GM12872 (cell line): ENCODE results near the gene SRPK1.

Experiments used
- TF ChIP-seq, protein P1 (sequence below): IDR thresholded peaks from 3 replicates; pipeline ENCODE4 v1.5.1; 2011; ENCODE audit warnings: low read depth, mild to moderate bottlenecking, low read length, moderate library complexity; ENCODE audit not compliant: insufficient read depth

Gene SRPK1

DNA sequence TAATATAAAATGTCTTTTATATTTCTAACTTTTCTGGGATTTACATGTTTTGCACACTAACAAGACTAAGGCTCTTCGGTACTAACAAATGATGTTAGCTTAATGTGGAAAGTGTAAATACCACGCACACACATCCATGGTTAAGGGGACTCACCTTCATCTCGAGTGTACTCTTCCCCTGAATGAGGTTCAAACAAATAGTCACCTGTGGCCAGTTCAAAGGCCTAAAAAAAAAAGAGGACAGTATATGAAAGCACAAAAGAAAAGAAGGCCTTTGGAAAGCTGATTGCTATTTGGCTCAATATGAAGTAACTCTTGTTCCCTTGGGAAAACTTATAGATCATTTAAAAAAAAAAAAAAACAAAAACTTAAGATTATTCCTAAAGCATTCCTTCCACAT is 78.5 kb downstream of the SRPK1 start:
- TF ChIP-seq, protein P1, sequence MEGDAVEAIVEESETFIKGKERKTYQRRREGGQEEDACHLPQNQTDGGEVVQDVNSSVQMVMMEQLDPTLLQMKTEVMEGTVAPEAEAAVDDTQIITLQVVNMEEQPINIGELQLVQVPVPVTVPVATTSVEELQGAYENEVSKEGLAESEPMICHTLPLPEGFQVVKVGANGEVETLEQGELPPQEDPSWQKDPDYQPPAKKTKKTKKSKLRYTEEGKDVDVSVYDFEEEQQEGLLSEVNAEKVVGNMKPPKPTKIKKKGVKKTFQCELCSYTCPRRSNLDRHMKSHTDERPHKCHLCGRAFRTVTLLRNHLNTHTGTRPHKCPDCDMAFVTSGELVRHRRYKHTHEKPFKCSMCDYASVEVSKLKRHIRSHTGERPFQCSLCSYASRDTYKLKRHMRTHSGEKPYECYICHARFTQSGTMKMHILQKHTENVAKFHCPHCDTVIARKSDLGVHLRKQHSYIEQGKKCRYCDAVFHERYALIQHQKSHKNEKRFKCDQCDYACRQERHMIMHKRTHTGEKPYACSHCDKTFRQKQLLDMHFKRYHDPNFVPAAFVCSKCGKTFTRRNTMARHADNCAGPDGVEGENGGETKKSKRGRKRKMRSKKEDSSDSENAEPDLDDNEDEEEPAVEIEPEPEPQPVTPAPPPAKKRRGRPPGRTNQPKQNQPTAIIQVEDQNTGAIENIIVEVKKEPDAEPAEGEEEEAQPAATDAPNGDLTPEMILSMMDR, result no peak

DNA sequence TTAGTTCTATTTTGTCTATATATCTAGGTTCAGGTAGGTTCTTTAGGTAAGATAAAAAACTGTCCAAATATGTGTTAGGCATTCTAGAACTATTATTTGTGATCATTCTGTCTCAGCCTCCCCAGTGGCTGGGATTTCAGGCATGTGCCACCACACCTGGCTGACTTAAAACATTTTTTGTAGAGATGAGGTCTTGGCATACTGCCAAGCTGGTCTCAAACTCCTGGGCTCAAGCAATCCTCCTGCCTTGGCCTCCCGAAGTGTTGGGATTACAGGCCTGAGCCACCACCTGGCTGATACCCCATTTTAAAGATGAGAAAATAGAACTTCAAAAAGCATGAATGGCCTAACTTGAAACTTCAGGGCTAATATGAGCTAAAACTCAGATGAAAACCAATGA is 81.9 kb downstream of the SRPK1 start:
- TF ChIP-seq, protein P1, result no peak

DNA sequence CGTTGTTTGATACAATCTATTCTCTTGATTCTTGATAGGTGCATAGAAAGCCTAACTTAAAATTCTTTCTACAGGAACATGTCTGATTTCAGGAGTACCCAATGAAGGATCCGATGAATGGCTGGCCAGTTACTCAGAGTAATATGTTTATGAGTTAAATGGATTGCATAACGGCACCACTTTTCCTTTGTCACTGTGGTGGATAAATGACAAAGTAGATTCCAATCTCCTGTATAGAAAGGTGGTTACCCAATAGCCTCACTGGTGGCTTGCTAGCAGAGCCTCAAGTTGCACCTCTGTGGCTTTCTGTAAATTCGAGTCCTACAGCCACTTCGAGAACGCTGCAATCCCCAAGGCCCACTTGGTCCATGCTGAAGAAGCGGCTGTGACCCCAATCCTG is 87.4 kb downstream of the SRPK1 start:
- TF ChIP-seq, protein P1, result no peak

DNA sequence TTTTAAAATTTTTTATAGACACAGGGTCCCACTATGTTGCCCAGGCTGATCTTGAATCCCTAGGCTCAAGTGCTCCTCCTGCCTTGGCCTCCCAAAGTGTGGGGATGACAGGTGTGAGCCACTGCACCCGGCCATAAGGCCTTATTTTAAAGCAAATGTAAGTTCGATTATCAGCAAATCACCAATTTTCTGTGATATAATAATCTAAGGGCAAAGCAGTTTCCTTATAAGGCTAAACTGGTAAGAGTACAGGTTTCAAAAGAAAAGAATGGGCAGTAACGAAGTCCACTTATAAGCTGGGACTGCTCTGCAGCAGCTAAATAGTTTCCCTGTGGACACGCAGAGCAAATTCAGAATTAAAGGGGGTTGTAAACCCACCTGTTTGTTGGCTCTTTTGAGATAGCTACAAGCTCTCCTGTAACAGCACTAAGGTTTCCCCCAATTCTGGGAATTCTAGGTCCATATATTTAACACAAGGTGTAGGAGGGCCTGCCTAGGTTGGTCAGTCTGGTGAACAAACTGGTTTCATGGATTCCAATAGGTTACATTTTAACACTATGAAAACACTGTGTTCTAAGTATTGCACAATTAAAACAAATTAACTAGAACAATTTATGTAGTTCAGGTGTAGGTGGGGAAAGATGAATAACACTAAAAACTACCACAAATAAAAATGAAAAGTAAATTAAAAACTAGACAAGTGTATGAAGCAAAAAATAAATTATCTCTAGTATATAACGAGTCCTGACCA is 89.5 kb downstream of the SRPK1 start:
- TF ChIP-seq, protein P1, result no peak

DNA sequence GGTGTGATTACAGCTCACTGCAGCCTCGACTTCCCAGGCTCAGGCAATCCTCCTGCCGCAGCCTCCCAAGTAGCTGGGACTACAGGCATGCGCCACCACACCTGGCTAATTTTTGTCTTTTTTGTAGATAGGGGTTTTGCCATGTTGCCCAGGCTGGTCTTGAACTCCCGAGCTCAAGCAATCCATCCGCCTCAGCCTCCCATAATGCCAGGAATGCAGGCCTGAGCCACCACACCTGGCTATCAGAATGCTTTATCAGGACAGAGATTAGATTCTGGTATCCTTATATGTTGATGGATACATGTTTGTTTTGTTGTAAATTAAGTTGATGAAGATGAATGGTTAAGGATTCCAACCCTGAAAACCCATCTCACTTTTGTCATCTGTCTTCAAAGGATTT is 91.6 kb downstream of the SRPK1 start:
- TF ChIP-seq, protein P1, result no peak

DNA sequence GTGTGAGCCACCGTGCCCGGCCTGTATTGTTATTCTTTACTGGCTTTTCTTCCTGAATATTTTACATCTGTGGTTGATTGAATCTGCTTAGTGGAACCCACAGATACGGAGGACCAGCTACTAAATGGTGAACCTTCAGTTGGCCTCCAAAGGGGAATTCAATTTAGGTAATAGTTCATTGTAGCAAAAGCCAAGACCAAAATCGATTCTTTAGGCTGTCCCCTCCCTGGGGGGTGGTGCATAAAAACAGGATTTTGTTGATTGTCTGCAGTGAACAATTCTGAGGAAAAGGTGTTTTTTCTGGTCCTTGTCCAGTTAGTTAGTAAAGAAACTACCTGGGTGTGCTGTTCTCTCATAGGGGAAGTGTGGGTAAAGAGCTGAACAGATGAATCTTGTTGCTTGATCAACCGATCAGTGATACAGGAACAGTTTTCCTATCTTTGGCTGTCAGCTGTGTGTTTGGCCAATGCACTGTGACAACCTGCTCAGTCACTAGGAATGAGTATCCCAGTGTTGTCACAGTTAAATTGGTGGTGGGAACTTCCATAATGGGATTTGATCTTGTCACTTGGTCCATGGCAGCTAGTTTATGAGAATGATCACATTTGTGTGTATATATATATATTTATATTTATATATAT is 96.2 kb downstream of the SRPK1 start:
- TF ChIP-seq, protein P1, result no peak

DNA sequence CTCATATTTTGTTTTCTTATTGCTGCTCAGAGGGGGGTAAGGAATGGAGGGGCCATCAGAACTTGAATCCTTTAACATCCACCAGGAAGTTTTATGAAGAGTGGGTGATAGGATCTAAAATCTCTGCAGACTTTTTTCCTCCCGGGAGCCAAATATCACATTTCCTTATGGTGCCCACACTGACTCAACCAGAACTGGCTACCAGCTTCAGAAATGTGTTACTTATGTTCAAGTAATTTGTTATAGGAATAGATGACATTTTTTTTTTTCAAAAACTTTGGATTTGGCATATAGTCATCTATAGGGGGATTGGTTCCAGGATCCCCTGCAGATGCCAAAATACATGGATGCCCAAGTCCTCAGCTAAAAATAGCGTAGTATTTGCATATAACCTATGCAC is 97.3 kb downstream of the SRPK1 start:
- TF ChIP-seq, protein P1, result no peak
